Measurements from ENCODE around the gene MUC5B.

Gene MUC5B

GRCh38 chr11:1271927-1272326, 49.1 kb downstream of the MUC5B start:
- no peak for DNase-seq

DNA sequence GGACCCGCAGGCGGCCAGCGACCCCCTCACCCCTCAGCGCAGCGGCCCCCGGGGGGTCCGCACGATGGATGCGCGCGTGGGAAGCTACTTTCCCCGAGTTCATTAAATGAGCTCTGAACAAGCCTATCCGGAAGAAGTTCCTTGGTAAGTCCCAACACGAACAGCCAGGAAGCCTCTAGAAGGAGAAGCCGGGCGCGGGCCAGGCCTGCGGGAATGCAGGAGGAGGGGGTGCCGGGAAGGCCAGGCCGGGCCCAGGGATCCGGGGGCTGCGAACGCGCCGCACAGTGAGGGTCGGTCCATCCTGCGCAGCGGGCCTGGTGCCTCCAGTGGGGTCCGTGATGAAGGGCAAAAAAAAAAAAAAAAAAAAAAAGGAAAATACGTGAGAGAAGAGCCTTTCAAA, 49.7 kb downstream of the MUC5B start:
- no peak for DNase-seq

- no peak for DNase-seq
Measured at GRCh38 chr11:1274501-1274900, 51.6 kb downstream of the MUC5B start.

GRCh38 chr11:1275021-1275420, 52.2 kb downstream of the MUC5B start:
- no peak for DNase-seq

DNA sequence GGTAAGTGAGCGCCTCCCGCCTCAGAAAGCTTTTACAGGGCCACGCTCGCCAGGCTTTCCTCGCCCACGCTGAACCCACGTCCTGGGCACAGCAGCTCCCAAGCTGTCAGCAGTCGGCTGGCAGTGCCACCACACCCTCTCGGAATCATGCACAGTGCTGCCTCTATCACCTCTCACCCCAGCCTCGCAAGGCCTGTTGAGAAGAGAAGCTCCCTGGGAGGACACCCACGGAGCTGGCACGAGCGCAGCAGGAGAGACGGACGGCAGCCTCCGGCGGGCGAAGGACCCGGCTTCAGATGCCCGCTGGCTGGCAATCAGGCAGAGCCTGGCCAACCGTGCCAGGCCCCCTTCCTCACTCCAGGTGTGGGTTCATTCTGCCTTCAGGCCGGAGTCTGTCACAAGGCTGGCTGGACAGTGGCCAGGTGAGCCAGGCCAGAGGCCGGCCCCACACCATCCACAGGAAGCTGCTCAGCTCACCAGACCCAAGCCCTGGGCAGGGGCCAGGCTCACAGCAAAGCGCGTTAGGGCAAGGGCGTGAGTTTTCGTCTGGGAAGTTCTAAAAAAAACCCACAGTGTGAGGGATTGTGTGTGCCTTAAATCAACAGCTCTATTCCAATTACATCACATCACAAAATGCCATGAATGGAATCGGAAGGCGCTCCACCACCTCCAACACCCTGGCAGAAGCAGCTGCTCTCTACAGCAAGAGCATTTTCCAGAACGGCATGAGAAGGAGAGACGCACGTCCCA, 53.4 kb downstream of the MUC5B start:
- no peak for DNase-seq

DNA sequence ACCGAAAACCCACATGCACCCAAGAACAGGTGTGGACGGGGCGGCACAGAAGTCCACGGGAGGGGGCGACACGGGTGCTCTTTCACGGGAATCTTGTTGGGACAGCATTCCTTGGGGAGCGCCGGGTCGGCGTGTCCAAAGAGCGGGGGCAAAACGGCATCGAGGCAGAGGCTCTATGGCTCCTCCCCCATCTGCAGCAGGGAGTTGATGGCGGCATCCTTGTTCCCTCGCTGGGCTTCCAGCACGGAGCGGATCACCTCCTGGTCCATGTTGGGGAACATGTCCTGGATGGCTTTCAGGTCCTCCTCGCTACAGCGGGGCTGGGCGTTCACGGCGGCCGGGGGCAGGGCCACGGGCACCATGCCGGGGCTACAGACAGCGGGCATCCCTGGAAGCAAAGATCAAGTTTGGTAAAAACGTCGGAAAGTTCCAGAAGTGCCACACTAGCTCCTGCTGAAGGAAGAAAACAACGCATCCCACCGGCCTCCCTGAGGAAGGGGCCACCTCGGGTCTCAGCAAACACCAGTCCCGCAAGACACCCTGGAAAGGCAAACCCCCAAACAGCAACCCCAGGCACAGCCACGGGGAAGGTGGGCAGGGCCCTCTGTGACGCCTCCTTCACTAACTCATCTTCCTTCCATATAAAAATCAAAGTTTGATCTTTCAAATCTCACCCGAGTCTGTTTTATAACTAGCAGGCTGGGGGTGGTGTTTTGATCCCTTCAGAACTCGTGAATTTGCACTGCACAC, 54.2 kb downstream of the MUC5B start:
- no peak for DNase-seq

DNA sequence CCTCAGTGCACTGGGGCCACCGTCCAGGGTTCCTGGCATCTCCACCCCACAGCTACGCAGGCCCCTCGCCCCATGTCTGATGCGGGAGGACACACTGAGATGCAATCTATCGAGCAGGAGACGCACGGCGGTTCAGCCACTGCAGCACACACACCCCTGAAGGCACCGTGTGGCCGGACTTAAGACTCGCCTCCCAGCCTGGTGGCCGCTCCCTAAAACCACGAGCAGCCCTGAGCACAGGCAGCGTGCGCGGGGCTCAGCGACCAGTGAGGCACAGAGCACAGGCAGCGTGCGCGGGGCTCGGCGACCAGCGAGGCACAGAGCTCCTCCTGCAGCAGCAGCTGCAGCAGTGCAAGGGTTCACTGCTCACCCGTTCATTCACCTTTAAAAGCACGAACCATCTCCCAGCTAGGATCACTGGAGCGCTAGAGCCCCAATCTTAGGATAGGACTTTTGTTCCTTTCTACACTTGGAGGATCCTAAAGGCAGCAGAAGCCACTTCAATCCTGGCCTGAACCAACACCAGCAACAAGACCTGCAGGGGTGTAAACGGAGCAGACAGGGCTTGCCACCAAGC, 55.2 kb downstream of the MUC5B start:
- DNase-seq = no peak

DNA sequence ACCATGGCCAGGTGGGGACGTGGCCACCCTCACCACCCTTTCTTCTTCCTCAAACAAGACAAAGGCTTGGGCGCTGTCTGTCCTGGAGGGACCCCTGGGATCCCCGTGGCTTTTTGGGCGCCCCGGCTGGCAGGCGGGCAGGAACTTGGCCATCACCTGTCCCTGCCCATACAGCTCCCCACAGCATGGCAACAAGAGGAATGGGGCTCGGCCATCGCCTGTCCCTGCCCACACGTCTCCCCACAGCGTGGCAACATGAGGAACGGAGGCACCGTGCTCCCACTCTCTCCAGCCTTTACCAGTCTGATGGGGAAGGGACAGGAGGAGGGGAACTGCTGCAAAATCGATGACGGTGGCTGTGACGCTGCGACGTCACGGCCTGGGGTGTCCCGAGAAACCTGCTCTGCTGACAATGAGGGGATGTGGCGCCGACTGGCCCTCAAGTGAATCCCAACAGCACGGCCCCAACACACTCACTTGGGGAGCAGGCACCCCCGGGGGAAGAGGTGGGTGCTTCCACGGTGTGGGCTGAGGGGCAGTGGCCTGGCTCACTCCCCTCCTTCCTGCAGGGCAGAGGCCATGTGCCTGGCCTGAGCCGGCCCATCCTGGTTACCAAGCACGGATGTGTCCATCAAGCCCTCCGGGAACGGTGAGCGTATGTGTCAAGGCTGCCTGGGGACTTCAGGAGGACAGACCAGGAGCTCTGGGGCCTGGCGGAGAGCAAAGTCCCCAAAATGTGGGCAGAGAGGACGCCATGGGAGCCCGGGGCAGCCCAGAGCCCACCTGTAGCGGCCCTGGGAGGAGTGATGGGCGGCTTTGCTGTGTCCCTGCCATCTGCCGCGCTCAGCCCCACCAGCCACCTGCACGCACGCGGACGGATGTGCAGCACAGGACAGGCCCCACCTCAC, 56.2 kb downstream of the MUC5B start:
- DNase-seq = no peak

GRCh38 chr11:1279674-1280055, 56.8 kb downstream of the MUC5B start:
- no peak for DNase-seq

- no peak for DNase-seq
Measured at GRCh38 chr11:1280116-1281035, 57.5 kb downstream of the MUC5B start.

DNA sequence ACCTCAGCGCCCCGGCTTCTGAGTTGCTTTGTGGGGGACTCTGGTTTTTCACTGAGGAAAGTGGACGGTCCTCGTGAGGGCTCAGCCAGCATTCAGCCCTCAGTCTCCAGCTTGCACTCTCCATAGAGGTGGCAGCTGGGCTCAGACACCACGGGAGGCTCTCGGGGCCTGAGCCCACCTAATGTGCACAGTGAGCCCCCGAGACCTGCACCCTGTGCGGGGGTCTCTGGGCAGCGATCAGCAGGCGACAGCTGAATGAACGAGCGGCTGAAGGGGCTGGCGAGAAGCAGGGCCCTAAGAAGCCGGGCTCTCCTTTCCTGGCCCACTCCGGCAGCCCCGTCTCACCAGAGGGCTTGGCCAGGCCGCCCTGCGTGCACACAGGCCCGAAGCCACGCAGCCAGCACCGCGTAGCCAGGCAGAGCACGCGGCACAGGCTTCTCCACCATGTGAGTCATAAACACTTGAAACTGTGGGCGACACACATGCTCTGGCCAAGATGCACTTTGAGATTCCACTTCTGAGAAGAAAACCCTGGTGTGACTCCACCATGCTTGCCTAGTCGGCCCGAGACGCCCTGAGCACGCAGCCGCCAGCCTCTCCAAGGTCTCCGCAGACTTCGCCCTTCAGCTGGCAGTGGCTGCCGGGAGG, 58.6 kb downstream of the MUC5B start:
- no peak for DNase-seq

DNA sequence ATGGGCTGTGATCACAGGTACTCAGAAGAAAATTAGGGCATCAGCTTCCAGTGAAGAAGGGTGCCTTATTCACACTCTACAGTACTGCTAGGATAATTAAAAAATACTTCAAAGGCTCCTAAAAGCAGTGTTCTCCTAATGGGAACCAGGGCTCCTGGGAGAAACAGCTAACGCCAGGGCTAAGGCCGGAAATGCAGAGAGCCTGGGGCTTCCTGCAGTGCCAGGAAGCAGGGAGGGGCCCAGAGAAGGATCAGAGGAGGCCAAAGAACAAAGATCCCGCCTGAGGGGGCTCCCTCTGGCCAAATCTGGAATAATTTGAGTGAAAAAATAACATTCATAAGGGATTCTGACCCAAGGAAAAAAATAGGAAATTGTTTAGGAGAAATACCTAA, 59.1 kb downstream of the MUC5B start:
- no peak for DNase-seq

GRCh38 chr11:1283091-1283511, 60.2 kb downstream of the MUC5B start:
- DNase-seq = no peak

DNA sequence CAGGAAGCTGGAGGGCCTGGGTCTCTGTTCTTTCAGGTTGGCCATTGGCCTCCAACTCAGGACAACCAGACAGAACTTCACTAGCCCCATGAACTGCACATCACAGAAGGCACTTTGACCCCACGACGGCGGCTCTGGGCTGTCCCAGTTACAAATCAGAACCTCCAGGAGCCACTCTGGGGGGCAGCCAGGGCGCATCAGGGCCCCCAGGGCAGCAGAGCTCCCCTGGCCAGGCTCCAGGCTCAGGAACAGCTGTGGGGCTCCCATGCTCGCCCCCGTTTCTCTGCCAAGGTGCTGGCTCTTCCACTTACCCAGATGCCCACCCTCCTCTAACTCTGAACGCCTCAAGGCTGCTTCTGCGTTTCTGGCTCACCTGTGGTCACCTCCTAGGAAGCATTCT, 61.0 kb downstream of the MUC5B start:
- no peak for DNase-seq

DNA sequence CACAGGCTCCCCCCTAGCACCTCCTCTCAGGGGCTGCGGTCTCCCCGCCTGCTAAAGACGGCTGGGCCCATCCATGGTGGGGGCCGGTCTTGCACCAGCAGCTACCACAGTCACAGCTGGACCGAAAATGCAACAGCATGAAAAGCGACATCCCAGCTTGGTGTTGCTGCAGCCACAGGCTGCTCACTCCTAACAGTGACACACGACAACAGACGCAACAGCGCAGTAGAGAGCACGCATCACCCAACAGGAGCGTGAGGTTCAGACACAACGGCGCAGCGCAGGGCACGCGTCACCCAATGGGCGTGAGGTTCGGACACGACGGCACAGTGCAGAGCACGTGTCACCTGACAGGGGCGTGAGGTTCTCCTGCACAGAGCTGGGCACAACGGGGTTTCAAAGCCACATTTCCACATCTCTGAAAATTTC, 62.5 kb downstream of the MUC5B start:
- DNase-seq = no peak

GRCh38 chr11:1285876-1286275, 63.0 kb downstream of the MUC5B start:
- no peak for DNase-seq

DNA sequence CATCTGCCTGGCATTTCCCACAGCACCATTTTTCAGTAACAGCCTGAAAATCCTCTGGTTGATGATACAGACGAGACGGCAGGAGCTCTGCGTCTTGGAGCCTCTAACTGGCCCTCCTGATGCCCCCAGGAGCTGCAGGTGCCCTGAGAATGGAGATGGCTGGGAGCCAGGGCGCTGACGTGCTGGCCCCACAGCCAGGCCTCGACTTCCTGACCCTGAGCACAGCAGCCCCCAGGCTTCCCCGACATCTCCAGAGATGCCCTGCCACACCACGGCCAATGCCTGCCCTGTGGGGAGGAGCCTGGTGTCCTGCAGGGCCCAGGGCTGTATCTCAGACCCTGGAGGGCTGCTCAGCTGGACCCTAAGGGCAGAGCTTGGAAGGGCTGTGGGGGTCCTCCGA, 65.1 kb downstream of the MUC5B start:
- DNase-seq = no peak

GRCh38 chr11:1288426-1289151, 65.7 kb downstream of the MUC5B start:
- no peak for DNase-seq

DNA sequence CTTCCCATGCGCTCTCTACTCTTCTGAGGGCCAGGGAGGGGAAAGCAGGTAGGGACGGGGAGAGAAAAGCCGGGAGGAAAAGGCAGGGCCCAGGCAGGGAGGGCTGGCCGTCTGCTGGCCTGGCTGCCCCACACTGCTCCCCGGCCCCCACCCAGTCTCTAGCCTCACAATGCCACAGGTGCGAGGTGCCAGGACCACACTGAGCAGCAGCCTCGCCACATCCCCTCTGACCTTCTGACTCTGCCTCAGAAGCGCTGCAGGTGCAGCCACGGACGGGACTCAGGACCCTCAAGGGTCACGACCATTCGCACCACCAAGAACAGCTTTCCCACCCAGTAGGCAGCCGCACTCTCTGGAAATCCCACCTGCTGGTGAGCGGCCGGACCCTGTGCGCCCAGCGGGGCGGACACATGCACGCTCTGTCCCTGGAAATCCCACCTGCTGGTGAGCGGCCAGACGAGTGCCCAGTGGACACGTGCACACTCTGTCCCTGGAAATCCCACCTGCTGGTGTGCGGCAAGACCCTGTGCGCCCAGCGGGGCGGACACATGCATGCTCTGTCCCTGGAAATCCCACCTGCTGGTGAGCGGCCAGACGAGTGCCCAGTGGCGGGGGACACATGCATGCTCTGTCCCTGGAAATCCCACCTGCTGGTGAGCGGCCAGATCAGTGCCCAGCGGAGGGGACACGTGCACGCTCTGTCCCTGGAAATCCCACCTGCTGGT, 66.5 kb downstream of the MUC5B start:
- DNase-seq = no peak

Data from SW 1271 (cell line).